HG02588 (cell line): ENCODE results near the gene ZFYVE9.
"Not testable (repeated sequence)": the region's sequence is repeated elsewhere in the genome, so short reads cannot be mapped to it uniquely, and the experiment has no call there.

Experiments used
- ATAC-seq: cut with Tn5 transposase; IDR thresholded peaks from one replicate; pipeline ENCODE4 v1.9.1; 2021; ENCODE audit warnings: mild to moderate bottlenecking, moderate library complexity; ENCODE audit not compliant: unreplicated experiment

Gene ZFYVE9

DNA sequence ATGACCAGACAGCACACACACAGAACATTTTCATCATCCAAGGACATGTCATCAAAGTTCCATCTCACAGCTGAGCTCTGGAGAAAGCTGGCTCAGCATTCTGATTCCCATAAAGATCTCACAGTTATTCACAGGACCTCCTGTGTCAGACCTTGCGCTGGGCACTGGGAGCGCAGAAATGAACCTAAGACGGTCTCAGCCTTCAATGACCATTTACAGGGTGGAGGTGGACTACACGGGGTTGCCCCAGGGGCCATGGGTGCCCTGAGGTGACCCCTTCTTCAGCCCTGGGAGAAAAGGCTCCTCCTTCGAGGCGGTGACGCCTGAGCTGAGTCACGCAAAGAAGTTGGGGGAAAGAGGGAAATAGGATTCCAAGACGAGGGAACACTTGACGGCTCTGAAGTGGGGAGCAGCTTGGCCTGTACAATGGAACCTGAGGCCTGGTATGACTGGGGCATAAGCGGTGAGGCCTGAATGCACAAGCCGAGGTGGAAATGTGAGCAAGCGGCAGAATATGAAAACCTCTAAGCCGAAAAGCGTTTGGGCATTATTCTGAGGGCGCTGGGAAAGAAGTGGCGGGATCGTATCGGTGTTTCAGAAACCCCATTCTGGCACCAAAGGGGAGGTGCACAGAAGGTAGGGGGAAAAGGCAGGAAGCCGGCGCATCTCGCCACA is 223.3 kb downstream of the ZFYVE9 start:
- ATAC-seq: no peak

DNA sequence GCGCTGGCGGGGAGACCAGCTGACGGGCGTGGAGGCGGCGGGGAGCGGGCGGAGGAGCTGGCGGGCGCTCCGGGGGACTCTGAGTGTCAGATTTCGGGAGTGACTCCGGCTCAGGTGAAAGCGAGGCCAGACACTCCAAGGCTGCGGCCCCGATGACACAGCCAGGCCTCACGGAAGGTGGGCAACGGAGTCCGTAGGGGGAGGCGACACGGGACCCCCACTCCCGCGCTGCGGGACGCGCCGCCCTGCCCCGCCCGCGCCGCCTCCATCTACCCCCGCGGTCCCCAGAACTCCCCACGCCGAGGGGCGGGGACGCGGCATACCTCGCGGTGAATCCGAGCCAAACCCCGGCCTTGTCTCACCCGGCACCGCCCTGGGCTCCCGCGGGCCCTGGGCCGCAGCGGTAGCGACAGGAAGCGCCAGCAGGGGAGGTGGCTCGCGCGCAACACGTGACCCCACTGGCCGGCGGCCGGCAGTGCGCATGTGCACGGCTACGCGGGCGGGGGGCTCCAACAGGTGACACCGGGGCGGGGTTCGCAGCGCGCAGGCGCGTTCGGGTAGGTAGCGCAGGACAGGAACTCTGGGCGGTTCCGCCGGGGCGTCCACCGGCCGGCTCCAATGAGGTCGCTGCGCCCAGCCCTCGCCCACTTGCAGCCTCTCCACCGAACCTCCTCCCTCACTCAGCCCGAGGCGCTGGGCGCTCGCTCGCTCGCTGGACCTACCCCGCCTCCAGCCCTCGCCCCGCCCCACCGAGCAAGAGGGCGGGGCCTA is 224.0 kb downstream of the ZFYVE9 start, which contains the start of gene CC2D1B:
Gene CC2D1B (minus strand): TSS at position 460 of the 771 bp plus-strand sequence. CDS start 1,585 bp downstream, outside the sequence.
- peak; percentile 87 for ATAC-seq

DNA sequence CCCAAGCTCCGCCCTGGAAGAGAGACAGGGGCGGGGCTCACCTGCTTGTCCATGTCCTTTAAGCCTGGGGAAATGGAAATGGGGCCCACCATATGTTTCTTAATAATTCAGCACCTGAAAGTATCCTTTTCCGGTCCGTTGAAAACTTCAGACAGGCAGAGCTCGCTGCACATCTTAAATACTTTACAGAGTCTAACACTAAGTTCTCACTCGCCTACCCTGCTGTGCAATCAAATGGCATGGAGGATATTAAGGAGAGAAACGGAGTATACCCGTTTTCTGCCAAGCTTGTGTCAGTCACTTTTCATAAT is 224.6 kb downstream of the ZFYVE9 start:
- no peak for ATAC-seq

DNA sequence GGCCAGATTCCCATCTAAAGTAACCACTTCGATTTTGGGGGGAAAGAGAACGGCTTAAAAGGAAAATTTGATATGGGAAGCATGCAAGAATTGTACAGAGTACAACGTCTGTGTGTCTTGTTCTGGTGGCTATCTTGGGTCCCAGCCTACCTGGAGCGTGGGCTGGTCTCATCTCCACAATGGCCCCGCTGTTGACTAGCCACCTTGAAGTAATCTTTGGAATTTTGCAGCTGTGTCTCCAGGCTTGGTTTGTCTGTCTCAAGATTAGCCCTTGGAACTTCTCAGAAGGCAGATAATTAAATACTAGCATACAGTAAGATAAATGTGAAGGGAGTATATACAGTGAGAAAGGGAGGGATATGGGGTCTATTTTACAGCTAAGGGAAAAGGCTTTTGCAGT is 225.4 kb downstream of the ZFYVE9 start:
- ATAC-seq: no peak

DNA sequence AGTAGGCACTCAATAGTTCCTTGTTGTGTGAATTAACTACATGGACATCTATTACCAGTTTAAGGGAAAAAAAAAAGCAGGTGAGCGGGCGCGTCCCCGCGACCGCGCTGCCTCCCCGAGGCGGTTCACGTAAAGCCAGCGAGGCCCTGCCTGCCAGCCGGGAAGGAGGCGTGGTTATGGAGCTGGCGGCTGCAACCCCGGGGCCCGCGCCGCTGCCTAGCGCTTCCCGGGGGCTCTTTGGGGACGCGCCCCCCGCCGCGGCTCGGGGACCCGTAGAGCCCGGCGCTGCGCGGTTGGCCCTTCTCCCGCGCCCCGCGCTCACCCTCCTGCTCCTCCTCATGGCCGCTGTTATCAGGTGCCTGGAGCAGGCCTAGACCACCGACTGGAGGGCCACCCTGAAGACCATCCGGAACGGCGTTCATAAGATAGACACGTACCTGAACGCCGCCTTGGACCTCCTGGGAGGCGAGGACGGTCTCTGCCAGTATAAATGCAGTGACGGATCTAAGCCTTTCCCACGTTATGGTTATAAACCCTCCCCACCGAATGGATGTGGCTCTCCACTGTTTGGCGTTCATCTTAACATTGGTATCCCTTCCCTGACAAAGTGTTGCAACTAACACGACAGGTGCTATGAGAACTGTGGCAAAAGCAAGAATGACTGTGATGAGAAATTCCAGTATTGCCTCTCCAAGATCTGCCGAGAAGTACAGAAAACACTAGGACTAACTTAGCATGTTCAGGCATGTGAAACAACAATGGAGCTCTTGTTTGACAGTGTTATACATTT is 226.7 kb downstream of the ZFYVE9 start:
- ATAC-seq: no peak

DNA sequence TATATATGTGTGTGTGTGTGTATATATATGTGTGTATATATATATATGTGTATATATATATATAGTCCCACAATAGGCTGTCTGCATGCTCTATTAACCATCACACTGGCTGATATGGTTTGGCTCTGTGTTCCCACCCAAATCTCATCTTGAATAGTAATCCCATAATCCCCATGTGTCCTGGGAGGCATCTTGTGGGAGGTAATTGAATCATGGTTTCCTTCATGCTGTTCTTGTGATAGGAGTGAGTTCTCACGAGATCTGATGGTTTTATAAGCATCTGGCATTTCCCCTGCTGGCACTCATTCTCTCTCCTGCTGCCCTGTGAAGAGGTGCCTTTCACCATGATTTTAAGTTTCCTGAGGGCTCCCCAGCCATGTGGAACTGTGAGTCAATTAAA is 228.0 kb downstream of the ZFYVE9 start:
- not testable (repeated sequence) for ATAC-seq

DNA sequence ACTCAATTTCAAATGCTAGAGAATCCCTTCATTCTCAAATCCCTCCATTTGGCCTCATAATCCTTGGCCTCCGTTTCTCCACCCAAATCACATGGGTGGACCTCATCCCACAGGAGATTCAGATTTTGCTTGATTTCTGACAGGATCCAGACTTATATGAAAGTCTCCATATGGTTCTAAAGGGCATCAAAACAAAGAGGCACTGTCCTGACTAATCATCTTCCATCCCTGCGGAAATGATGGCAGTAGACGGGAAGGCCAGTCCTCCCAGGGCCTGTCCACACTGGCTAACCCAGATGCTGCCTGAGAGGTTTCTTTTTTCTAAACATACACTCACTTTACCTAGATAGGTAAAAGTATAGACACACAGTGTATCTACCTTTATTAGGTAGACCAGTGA is 243.5 kb downstream of the ZFYVE9 start:
- no peak for ATAC-seq

DNA sequence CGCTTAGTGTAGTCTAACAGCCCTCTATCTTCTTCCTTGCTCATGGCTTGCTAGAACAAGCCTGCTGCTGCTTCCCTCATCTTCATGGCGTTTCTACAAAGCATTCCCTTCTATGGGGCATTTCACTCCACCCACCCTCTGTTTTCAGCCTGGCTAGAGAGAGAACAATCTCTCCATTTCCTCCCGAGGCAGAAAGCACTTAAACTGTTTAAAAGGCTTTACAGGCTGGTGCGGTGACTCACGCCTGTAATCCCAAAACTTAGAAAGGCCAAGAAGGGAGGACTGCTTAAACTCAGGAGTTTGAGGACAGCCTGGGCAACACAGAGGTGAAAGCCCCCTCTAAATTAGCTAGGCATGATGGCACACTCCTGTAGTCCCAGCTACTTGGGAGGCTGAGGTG is 244.6 kb downstream of the ZFYVE9 start:
- ATAC-seq: no peak

DNA sequence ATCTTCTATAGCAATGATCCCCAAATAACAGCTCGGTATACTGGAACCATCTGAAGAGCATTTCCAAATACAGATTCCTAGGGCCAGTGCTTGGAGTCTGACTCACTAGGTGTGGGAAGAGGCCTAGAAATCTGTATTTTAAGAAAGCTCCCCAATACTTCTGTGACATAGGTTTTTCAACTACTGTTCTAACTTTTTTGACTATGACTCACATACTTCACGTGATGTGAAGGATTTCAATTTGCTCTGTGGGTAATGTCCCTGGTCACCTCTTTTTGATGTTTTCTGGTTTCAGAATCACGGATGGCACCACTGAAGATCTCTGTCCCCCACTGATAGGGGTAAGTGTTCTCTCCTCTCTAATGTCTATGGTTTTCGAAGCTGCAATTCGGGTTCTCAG is 251.3 kb downstream of the ZFYVE9 start:
- ATAC-seq: no peak
